Kidney glomerular epithelial cell (primary cell): Measurements from ENCODE around the gene NPC1.
"Not testable (repeated sequence)": the region's sequence is repeated elsewhere in the genome, so short reads cannot be mapped to it uniquely, and the experiment has no call there.

Source experiments
- DNase-seq: peaks from one replicate; lab custom pipeline; 2025; lab: John Stamatoyannopoulos, UW

NPC1 gene

GRCh38 chr18:23609390-23610023 is 23.2 kb upstream of the NPC1 start:
- DNase-seq = no peak

DNA sequence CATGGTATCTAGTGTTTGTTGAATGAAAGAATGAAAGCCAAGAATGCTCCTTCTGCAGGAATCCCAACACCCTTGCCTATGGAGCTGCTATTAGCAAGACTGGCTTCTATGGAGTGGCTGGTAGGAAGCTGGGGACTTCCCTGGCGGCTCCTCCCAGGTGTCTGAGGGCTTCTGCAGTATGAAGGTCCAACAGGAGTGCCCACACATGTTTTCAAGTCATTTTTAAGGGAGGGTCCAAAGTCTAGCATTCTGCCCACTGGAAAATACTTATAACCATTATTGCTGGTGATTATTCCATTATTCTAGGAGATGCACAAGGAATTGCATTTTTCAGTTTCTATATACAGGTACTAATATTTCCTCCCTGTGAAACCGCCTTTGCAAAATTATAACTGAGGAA is 21.9 kb upstream of the NPC1 start:
- DNase-seq = no peak

DNA sequence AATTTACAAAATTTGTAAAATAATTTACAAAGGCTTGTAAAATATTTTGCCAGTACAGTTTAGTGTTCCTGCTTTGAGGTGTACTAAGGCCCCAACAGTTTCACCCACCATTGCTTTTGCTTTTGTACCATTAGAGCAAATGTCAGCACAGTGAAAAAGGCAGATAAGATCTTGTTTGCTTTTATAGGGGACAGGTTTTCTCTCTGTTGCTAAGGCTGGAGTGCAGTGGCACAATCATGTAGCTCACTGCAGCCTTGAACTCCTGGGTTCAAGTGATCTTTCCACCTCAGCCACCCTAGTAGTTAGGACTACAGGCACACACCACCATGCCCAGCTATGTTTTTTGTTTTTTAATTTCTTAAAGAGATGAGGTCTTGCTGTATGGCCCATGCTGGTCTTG is 19.6 kb upstream of the NPC1 start:
- DNase-seq = no peak

- no peak for DNase-seq
Measured at GRCh38 chr18:23599809-23600208, 13.5 kb upstream of the NPC1 start.

GRCh38 chr18:23596183-23596582 is 9.9 kb upstream of the NPC1 start:
- DNase-seq = no peak

DNA sequence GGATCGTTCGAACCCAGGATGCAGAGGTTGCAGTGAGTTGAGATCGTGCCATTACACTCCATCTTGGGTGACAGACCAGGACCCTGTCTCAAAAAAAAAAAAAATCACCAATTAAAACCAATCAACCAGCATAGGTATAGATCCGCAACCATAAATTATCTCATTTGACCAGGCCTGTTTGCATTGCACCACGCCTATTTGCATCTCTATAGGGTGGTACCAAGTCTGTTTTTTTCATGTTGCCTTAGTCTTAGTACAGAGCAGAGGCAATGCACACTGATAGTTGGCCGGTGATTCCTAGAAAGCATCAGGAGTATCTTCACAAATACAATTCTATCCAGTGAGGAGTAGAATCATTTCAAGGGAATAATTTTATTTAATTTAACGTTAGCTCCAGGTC is 9.3 kb upstream of the NPC1 start:
- no peak for DNase-seq

DNA sequence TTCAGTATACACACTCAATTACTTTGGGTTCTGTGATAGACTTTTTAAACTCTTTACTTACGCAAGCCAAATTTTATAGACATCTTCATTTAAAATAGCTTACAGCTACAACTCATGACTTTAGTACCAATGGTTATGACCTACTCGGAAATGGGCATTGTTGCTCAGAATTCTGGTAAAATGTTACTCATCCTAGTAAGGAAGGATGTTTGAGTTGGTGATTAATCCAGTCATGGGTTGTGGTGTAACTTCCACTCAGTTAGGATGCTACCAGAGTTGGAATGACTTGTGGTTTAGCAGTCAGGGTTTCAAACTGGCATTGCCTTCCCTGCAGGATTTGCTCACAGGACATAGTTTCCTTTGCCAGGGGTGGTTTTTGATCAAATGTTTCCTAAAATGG is 7.4 kb upstream of the NPC1 start:
- DNase-seq = peak; percentile 77

- DNase-seq = no peak
Measured at GRCh38 chr18:23592911-23593310, 6.6 kb upstream of the NPC1 start.

- no peak for DNase-seq
Measured at GRCh38 chr18:23591011-23591410, 4.7 kb upstream of the NPC1 start.

GRCh38 chr18:23588836-23589560 is 2.7 kb upstream of the NPC1 start:
- DNase-seq = no peak

DNA sequence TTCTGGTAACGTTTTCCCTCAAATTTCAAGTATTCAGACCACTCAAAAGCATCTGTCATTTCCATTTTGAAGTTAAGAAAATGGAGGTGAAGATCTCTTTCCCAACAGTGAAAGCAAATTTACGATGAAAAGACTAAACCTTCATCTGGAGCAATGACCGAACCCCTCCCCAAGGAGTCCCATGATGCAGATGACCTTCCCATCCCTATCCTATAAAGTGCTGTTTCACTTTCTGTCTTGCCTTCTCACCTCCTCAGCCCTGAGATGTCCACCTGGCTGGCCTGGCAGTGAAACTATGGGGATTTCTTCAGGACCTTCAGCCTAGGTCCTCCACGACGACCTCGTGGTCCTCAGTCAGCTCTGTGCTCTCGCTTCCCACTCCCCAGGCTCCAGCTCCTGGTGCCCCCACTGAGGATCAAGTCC is 925 bp upstream of the NPC1 start:
- no peak for DNase-seq

DNA sequence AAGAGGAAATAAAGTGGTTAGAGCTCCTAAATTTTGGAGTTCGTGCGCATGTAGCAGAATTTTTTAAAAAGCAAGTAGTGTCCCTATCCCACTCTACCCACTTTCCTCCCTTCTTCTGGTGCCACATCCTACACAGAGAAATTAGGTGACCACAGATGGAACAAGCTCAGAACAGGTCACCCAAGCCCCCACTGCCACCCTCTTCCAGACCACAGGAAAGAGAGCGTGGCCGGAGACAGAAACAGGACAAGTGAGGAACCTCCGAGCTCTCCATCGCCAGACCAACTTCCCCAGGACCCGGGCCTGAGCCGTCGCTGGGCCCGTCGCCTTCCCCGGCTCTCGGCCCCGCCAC is 433 bp downstream of the NPC1 start:
- DNase-seq = no peak

- DNase-seq = peak; percentile 48
Measured at GRCh38 chr18:23585007-23585871, 1.1 kb downstream of the NPC1 start.

GRCh38 chr18:23584019-23584983 is 2.0 kb downstream of the NPC1 start:
- DNase-seq = no peak

GRCh38 chr18:23583071-23583865 is 3.0 kb downstream of the NPC1 start:
- no peak for DNase-seq

DNA sequence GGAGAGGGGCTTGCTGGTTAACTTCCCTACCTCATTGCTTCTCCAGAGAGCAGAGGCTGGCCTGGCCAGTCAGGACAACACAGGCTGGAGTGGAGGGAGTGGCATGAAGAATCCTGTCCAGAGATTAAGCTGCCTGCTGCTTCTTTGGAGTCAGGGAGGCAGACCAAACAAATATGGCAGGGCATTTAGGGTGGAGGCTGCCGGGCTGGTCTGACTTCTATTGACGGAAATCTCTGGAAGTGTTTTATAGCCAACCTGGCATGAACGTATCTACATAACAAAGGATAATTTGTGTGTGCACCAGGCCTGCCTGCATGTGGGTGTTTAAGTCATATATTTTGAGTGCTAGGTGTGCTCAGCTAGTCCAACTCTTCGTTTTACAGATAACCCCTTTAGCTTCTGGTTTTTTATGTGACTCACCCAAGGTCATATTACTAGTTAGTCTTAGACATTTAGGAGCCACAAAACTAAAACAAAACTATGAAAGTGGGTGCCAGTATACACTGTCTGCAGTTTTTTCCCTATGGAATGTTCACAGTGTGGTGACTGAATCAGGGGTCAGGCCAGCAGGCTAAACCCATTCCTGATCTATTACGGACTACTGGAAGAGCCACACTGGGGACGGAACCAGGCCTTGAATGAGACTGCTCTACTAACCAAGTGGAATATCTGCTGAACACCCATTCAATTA is 5.5 kb downstream of the NPC1 start:
- no peak for DNase-seq

DNA sequence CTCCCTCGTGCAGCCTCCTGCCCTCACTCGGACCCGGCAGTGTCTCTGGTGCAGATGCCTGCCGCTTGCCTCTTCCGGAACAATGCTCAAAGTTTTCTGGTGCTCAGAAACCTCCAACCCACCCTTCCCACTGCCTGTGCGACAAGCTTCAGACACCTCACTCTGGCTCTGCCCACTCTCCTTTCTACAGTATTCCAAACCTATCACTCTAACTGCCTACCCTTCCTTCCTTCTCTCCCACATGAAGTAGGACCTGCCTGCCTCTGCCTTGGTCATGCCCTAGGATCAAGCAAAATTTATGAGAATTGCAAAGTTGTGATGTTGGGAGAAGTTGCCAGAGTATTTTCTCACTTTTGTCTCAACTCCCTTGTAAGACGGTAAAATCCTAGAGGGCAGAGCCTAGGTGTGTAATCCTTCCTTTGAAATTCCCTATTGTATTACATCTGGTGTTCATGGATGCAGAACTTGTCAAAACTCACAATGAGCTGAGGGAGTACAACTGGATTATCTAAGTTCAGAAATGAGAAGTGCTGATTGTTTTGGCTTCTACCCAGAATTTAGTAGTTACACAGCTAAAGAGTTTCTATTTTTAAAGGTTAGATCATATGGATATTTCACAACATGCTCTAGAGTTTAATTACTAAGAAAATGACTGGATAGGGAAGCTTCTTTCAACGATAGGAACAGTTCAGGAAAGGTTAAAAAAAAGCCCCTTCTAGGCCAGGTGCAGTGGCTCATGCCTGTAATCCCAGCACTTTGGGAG is 7.2 kb downstream of the NPC1 start:
- peak; percentile 55 for DNase-seq

GRCh38 chr18:23578067-23578701 is 8.1 kb downstream of the NPC1 start:
- DNase-seq = no peak

DNA sequence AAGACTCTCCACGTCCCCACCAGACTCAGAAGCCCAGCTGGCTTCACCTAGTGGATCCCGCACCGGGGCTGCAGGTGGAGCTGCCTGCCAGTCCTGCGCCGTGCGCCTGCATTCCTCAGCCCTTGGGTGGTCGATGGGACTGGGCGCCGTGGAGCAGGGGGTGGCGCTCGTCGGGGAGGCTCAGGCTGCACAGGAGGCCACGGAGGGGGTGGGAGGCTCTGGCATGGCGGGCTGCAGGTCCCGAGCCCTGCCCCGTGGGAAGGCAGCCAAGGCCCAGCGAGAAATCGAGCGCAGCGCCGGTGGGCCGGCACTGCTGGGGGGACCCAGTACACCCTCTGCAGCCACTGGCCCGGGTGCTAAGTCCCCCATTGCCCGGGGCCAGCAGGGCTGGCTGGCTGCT is 8.8 kb downstream of the NPC1 start:
- not testable (repeated sequence) for DNase-seq
